Measurements from ENCODE around the gene ARPC5.

Gene ARPC5

GRCh38 chr1:183585038-183585437, 50.5 kb downstream of the ARPC5 start:
- H3K9me3 ChIP-seq (ENCODE audit: low read length), result no peaks in the 10 kb centered on the region
- H3K4me3 ChIP-seq (ENCODE audit: low read length), result no peak overlapping the region
- no peaks in the 10 kb centered on the region for H3K27me3 ChIP-seq (ENCODE audit: insufficient read depth, low read length)
- no peak overlapping the region for H2AFZ ChIP-seq (ENCODE audit: low read depth, low read length)
- H3K36me3 ChIP-seq (ENCODE audit: insufficient read depth, low read length), result no peaks in the 10 kb centered on the region
- H3K4me1 ChIP-seq (ENCODE audit: insufficient read depth, low read length), result no peaks in the 10 kb centered on the region

GRCh38 chr1:183584147-183584546, 51.4 kb downstream of the ARPC5 start:
- no peak overlapping the region for H3K4me3 ChIP-seq (ENCODE audit: low read length)
- no peaks in the 10 kb centered on the region for H3K36me3 ChIP-seq (ENCODE audit: insufficient read depth, low read length)
- no peak overlapping the region for H2AFZ ChIP-seq (ENCODE audit: low read depth, low read length)
- H3K4me1 ChIP-seq (ENCODE audit: insufficient read depth, low read length), result no peaks in the 10 kb centered on the region
- H3K27me3 ChIP-seq (ENCODE audit: insufficient read depth, low read length), result no peaks in the 10 kb centered on the region
- H3K9me3 ChIP-seq (ENCODE audit: low read length), result no peaks in the 10 kb centered on the region

- no peaks in the 10 kb centered on the region for H3K9me3 ChIP-seq (ENCODE audit: low read length)
- H3K27me3 ChIP-seq (ENCODE audit: insufficient read depth, low read length), result no peaks in the 10 kb centered on the region
- no peak overlapping the region for H2AFZ ChIP-seq (ENCODE audit: low read depth, low read length)
- H3K4me1 ChIP-seq (ENCODE audit: insufficient read depth, low read length), result no peaks in the 10 kb centered on the region
- H3K4me3 ChIP-seq (ENCODE audit: low read length), result no peak overlapping the region
- H3K36me3 ChIP-seq (ENCODE audit: insufficient read depth, low read length), result no peaks in the 10 kb centered on the region
Observed at GRCh38 chr1:183583466-183583865, 52.1 kb downstream of the ARPC5 start.

GRCh38 chr1:183582021-183582713, 53.4 kb downstream of the ARPC5 start:
- no peak overlapping the region for H3K4me3 ChIP-seq (ENCODE audit: low read length)
- H3K27me3 ChIP-seq (ENCODE audit: insufficient read depth, low read length), result no peaks in the 10 kb centered on the region
- no peak overlapping the region for H2AFZ ChIP-seq (ENCODE audit: low read depth, low read length)
- no peaks in the 10 kb centered on the region for H3K9me3 ChIP-seq (ENCODE audit: low read length)
- H3K36me3 ChIP-seq (ENCODE audit: insufficient read depth, low read length), result no peaks in the 10 kb centered on the region
- H3K4me1 ChIP-seq (ENCODE audit: insufficient read depth, low read length), result peaks cover 2% of the 10 kb centered on the region

GRCh38 chr1:183580281-183580682, 55.3 kb downstream of the ARPC5 start:
- H3K9me3 ChIP-seq (ENCODE audit: low read length), result no peaks in the 10 kb centered on the region
- H3K36me3 ChIP-seq (ENCODE audit: insufficient read depth, low read length), result no peaks in the 10 kb centered on the region
- H3K4me1 ChIP-seq (ENCODE audit: insufficient read depth, low read length), result peaks cover 11% of the 10 kb centered on the region
- H3K4me3 ChIP-seq (ENCODE audit: low read length), result no peak overlapping the region
- peaks cover 5% of the 10 kb centered on the region for H3K27me3 ChIP-seq (ENCODE audit: insufficient read depth, low read length)
- H2AFZ ChIP-seq (ENCODE audit: low read depth, low read length), result no peak overlapping the region

GRCh38 chr1:183578856-183579255, 56.7 kb downstream of the ARPC5 start:
- peaks cover 5% of the 10 kb centered on the region for H3K27me3 ChIP-seq (ENCODE audit: insufficient read depth, low read length)
- H3K36me3 ChIP-seq (ENCODE audit: insufficient read depth, low read length), result no peaks in the 10 kb centered on the region
- H3K4me1 ChIP-seq (ENCODE audit: insufficient read depth, low read length), result peaks cover 11% of the 10 kb centered on the region
- no peak overlapping the region for H3K4me3 ChIP-seq (ENCODE audit: low read length)
- no peak overlapping the region for H2AFZ ChIP-seq (ENCODE audit: low read depth, low read length)
- H3K9me3 ChIP-seq (ENCODE audit: low read length), result no peaks in the 10 kb centered on the region

- Histone ChIP-seq H3K4me3 (ENCODE audit: low read length) (no peak overlapping the region), H3K36me3 (ENCODE audit: insufficient read depth, low read length) (no peaks in the 10 kb centered on the region), H3K9me3 (ENCODE audit: low read length) (no peaks in the 10 kb centered on the region), H3K27me3 (ENCODE audit: insufficient read depth, low read length) (peaks cover 5% of the 10 kb centered on the region), H3K4me1 (ENCODE audit: insufficient read depth, low read length) (peaks cover 11% of the 10 kb centered on the region), H2AFZ (ENCODE audit: low read depth, low read length) (no peak overlapping the region)
Observed at GRCh38 chr1:183577897-183578465, 57.6 kb downstream of the ARPC5 start.

GRCh38 chr1:183576537-183576936, 59.0 kb downstream of the ARPC5 start:
- H3K4me3 ChIP-seq (ENCODE audit: low read length), result no peak overlapping the region
- peaks cover 11% of the 10 kb centered on the region for H3K4me1 ChIP-seq (ENCODE audit: insufficient read depth, low read length)
- H3K9me3 ChIP-seq (ENCODE audit: low read length), result no peaks in the 10 kb centered on the region
- H3K36me3 ChIP-seq (ENCODE audit: insufficient read depth, low read length), result no peaks in the 10 kb centered on the region
- peaks cover 5% of the 10 kb centered on the region for H3K27me3 ChIP-seq (ENCODE audit: insufficient read depth, low read length)
- no peak overlapping the region for H2AFZ ChIP-seq (ENCODE audit: low read depth, low read length)

- Histone ChIP-seq H3K9me3 (ENCODE audit: low read length) (no peaks in the 10 kb centered on the region), H3K27me3 (ENCODE audit: insufficient read depth, low read length) (peaks cover 5% of the 10 kb centered on the region), H3K4me3 (ENCODE audit: low read length) (no peak overlapping the region), H3K36me3 (ENCODE audit: insufficient read depth, low read length) (no peaks in the 10 kb centered on the region), H2AFZ (ENCODE audit: low read depth, low read length) (no peak overlapping the region), H3K4me1 (ENCODE audit: insufficient read depth, low read length) (peaks cover 11% of the 10 kb centered on the region)
Observed at GRCh38 chr1:183575606-183576005, 60.0 kb downstream of the ARPC5 start.

GRCh38 chr1:183572721-183573120, 62.9 kb downstream of the ARPC5 start:
- no peak overlapping the region for H3K4me3 ChIP-seq (ENCODE audit: low read length)
- peaks cover 11% of the 10 kb centered on the region for H3K4me1 ChIP-seq (ENCODE audit: insufficient read depth, low read length)
- no peaks in the 10 kb centered on the region for H3K9me3 ChIP-seq (ENCODE audit: low read length)

GRCh38 chr1:183571678-183572268, 63.8 kb downstream of the ARPC5 start:
- peaks cover 5% of the 10 kb centered on the region for H3K27me3 ChIP-seq (ENCODE audit: insufficient read depth, low read length)
- H2AFZ ChIP-seq (ENCODE audit: low read depth, low read length), result no peak overlapping the region
- H3K9me3 ChIP-seq (ENCODE audit: low read length), result no peaks in the 10 kb centered on the region
- no peak overlapping the region for H3K4me3 ChIP-seq (ENCODE audit: low read length)
- peaks cover 5% of the 10 kb centered on the region for H3K4me1 ChIP-seq (ENCODE audit: insufficient read depth, low read length)
- no peaks in the 10 kb centered on the region for H3K36me3 ChIP-seq (ENCODE audit: insufficient read depth, low read length)

More at GRCh38 chr1:183572721-183573120, 62.9 kb downstream of the ARPC5 start:
- H2AFZ ChIP-seq (ENCODE audit: low read depth, low read length), result no peak overlapping the region
- no peaks in the 10 kb centered on the region for H3K36me3 ChIP-seq (ENCODE audit: insufficient read depth, low read length)
- H3K27me3 ChIP-seq (ENCODE audit: insufficient read depth, low read length), result peaks cover 5% of the 10 kb centered on the region
